ENCODE results near the gene KIF2C.

- TF ChIP-seq CTCF (conservative IDR thresholded peaks at IDR 0.05; ENCODE audit: low read depth, low read length): no peak
- no peak for TF ChIP-seq POLR2A (IDR thresholded peaks at IDR 0.05; ENCODE audit: low read depth, low read length)
- TF ChIP-seq BHLHE40 (IDR thresholded peaks at IDR 0.05; ENCODE audit: low read depth, low read length): no peak
- no peak for TF ChIP-seq USF2 (IDR thresholded peaks at IDR 0.05; ENCODE audit: low read depth, low read length)
- no peak for TF ChIP-seq RFX5 (IDR thresholded peaks at IDR 0.05; ENCODE audit: low read depth, low read length)
These were observed 3.6 kb upstream of the KIF2C start for GRCh38 chr1:44735992-44736391.

Measured in IMR-90 (cell line).